ENCODE measurements around the gene LIMCH1.

LIMCH1 gene

DNA sequence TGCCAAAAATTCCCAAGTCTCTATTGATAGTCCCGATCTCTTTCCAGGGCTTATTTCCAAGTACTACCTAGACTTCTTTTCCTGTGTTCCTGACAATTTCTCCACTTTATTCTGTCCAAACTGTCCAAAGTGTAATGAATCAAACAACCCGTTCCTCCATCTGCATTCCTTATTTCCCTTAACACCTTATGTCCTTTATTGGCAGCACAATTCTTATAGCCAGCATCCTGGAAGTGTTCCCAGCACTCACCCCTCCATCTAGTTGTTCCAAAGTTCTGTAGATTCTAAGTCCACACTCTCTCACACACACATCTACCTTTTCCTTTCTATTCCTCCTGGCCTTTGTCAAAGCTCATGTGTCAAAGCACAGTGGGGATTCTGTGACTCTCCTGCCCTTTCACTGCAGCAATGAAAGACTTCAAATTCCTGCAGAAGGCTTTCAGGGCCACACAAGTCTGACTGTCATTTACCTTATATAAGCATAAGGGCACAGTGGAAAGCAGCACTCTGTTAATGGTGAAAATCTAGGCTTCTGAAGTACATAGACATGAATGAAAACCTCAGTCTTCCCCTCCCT lies 22.1 kb downstream of the LIMCH1 start:
- no peaks in the 10 kb centered on the region for H3K79me2 ChIP-seq (ENCODE audit: insufficient read depth, low read length)
- ATAC-seq (ENCODE audit: insufficient read depth, low read depth) = no peak
- no peaks in the 10 kb centered on the region for H3K9me3 ChIP-seq (ENCODE audit: insufficient read depth, low read length, severe bottlenecking)
- H3K4me2 ChIP-seq (ENCODE audit: insufficient read depth, low read length) = no peak overlapping the region
- H3K4me3 ChIP-seq (ENCODE audit: low read depth in 1 of 2, low read length in 2 of 2) = no peak overlapping the region
- no peaks in the 10 kb centered on the region for H3K36me3 ChIP-seq (ENCODE audit: insufficient read depth, low read length)
- H3K4me1 ChIP-seq (ENCODE audit: insufficient read depth, low read length) = no peaks in the 10 kb centered on the region
- TF ChIP-seq, protein P1, sequence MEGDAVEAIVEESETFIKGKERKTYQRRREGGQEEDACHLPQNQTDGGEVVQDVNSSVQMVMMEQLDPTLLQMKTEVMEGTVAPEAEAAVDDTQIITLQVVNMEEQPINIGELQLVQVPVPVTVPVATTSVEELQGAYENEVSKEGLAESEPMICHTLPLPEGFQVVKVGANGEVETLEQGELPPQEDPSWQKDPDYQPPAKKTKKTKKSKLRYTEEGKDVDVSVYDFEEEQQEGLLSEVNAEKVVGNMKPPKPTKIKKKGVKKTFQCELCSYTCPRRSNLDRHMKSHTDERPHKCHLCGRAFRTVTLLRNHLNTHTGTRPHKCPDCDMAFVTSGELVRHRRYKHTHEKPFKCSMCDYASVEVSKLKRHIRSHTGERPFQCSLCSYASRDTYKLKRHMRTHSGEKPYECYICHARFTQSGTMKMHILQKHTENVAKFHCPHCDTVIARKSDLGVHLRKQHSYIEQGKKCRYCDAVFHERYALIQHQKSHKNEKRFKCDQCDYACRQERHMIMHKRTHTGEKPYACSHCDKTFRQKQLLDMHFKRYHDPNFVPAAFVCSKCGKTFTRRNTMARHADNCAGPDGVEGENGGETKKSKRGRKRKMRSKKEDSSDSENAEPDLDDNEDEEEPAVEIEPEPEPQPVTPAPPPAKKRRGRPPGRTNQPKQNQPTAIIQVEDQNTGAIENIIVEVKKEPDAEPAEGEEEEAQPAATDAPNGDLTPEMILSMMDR (IDR thresholded peaks at IDR 0.05; ENCODE audit: borderline replicate concordance, extremely low read depth, low read length, poor library complexity, severe bottlenecking) = no peak
- no peak for TF ChIP-seq EZH2 (IDR thresholded peaks at IDR 0.05; ENCODE audit: borderline replicate concordance, low read depth, low read length, severe bottlenecking)
- no peak overlapping the region for H3K27ac ChIP-seq (ENCODE audit: low read length)
- DNase-seq = no peak
- H2AFZ ChIP-seq (ENCODE audit: low read depth, low read length) = no peak overlapping the region
- no peaks in the 10 kb centered on the region for H3K27me3 ChIP-seq (ENCODE audit: insufficient read depth, low read length, poor library complexity)
- H3K9ac ChIP-seq (ENCODE audit: low read depth, low read length) = no peak overlapping the region
- H4K20me1 ChIP-seq (ENCODE audit: insufficient read depth, low read length) = no peaks in the 10 kb centered on the region

DNA sequence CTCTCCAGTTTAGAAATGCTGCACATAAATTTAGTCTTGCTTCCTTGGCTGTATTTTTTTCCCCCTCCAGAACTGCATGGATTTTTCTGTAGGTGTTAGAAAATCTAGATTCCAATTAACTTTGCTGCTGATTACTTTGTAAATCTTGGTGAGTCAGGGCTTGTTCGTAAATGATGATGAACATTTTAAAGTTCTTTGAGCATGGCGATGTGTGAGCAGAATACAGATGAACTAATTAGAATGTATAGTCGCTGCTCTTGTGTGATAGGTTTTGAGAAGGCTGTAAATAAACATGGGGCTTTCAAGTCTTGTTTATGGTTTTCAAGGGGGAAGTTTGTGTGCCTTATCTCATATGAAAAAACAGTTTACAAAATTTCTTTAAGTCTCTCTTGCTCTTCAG lies 23.3 kb downstream of the LIMCH1 start:
- Histone ChIP-seq H3K4me3 (ENCODE audit: low read depth in 1 of 2, low read length in 2 of 2) (no peak overlapping the region), H3K4me1 (ENCODE audit: insufficient read depth, low read length) (no peaks in the 10 kb centered on the region), H3K9ac (ENCODE audit: low read depth, low read length) (no peak overlapping the region), H3K27ac (ENCODE audit: low read length) (no peak overlapping the region), H3K79me2 (ENCODE audit: insufficient read depth, low read length) (no peaks in the 10 kb centered on the region), H3K4me2 (ENCODE audit: insufficient read depth, low read length) (no peak overlapping the region), H3K9me3 (ENCODE audit: insufficient read depth, low read length, severe bottlenecking) (no peaks in the 10 kb centered on the region), H3K36me3 (ENCODE audit: insufficient read depth, low read length) (no peaks in the 10 kb centered on the region), H3K27me3 (ENCODE audit: insufficient read depth, low read length, poor library complexity) (no peaks in the 10 kb centered on the region), H4K20me1 (ENCODE audit: insufficient read depth, low read length) (no peaks in the 10 kb centered on the region), H2AFZ (ENCODE audit: low read depth, low read length) (no peak overlapping the region)
- TF ChIP-seq, protein P1 (IDR thresholded peaks at IDR 0.05; ENCODE audit: borderline replicate concordance, extremely low read depth, low read length, poor library complexity, severe bottlenecking) = no peak
- no peak for TF ChIP-seq EZH2 (IDR thresholded peaks at IDR 0.05; ENCODE audit: borderline replicate concordance, low read depth, low read length, severe bottlenecking)
- no peak for ATAC-seq (ENCODE audit: insufficient read depth, low read depth)
- no peak for DNase-seq

GRCh38 chr4:41567186-41567585 lies 29.2 kb downstream of the LIMCH1 start:
- Histone ChIP-seq H3K36me3 (ENCODE audit: insufficient read depth, low read length) (no peaks in the 10 kb centered on the region), H3K9me3 (ENCODE audit: insufficient read depth, low read length, severe bottlenecking) (no peaks in the 10 kb centered on the region), H3K79me2 (ENCODE audit: insufficient read depth, low read length) (no peaks in the 10 kb centered on the region), H3K4me2 (ENCODE audit: insufficient read depth, low read length) (no peak overlapping the region), H3K4me3 (ENCODE audit: low read depth in 1 of 2, low read length in 2 of 2) (no peak overlapping the region), H3K27ac (ENCODE audit: low read length) (no peak overlapping the region), H3K4me1 (ENCODE audit: insufficient read depth, low read length) (no peaks in the 10 kb centered on the region), H3K27me3 (ENCODE audit: insufficient read depth, low read length, poor library complexity) (no peaks in the 10 kb centered on the region), H4K20me1 (ENCODE audit: insufficient read depth, low read length) (no peaks in the 10 kb centered on the region), H2AFZ (ENCODE audit: low read depth, low read length) (no peak overlapping the region), H3K9ac (ENCODE audit: low read depth, low read length) (no peak overlapping the region)
- no peak for ATAC-seq (ENCODE audit: insufficient read depth, low read depth)
- TF ChIP-seq, protein P1 (IDR thresholded peaks at IDR 0.05; ENCODE audit: borderline replicate concordance, extremely low read depth, low read length, poor library complexity, severe bottlenecking) = no peak
- no peak for DNase-seq

DNA sequence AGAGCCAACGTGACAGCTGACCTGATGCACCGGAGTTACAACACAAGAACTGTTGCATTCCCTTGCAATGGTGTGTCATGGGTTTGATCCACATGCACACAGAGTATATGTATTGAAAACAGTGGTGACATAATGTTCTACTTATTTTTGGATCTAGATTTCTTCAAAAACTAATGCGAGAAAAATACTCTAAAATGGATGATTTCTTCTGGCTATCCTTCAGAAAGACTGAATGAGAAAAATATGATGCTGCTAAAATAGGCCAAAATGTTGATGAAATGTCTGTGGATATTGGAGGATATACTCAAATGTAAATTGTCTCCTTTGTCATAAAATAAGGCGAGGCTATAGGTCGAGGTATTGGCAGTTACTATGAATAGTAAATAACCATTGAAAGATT lies 30.4 kb downstream of the LIMCH1 start:
- H3K9ac ChIP-seq (ENCODE audit: low read depth, low read length) = no peak overlapping the region
- no peaks in the 10 kb centered on the region for H3K27me3 ChIP-seq (ENCODE audit: insufficient read depth, low read length, poor library complexity)
- H3K4me1 ChIP-seq (ENCODE audit: insufficient read depth, low read length) = no peaks in the 10 kb centered on the region
- H3K4me2 ChIP-seq (ENCODE audit: insufficient read depth, low read length) = no peak overlapping the region
- H3K36me3 ChIP-seq (ENCODE audit: insufficient read depth, low read length) = no peaks in the 10 kb centered on the region
- no peaks in the 10 kb centered on the region for H4K20me1 ChIP-seq (ENCODE audit: insufficient read depth, low read length)
- H2AFZ ChIP-seq (ENCODE audit: low read depth, low read length) = no peak overlapping the region
- no peak overlapping the region for H3K4me3 ChIP-seq (ENCODE audit: low read depth in 1 of 2, low read length in 2 of 2)
- no peak overlapping the region for H3K27ac ChIP-seq (ENCODE audit: low read length)
- DNase-seq (no peak), ATAC-seq (ENCODE audit: insufficient read depth, low read depth) (no peak)
- no peaks in the 10 kb centered on the region for H3K79me2 ChIP-seq (ENCODE audit: insufficient read depth, low read length)
- TF ChIP-seq, protein P1 (IDR thresholded peaks at IDR 0.05; ENCODE audit: borderline replicate concordance, extremely low read depth, low read length, poor library complexity, severe bottlenecking) = no peak
- TF ChIP-seq EZH2 (IDR thresholded peaks at IDR 0.05; ENCODE audit: borderline replicate concordance, low read depth, low read length, severe bottlenecking) = no peak
- no peaks in the 10 kb centered on the region for H3K9me3 ChIP-seq (ENCODE audit: insufficient read depth, low read length, severe bottlenecking)

Measured in DND-41 (cell line).